Upper lobe of left lung (tissue), 4 donors: ENCODE results near the gene MRPL34.

ENCODE experiments used
- CTCF ChIP-seq, 6 experiments: fragments of 450-650 bp in 4 of 6; fragments of 200-600 bp in 2 of 6; sonication (generic) in 2 of 6; IDR thresholded peaks; one replicate each; pipeline ENCODE4 v1.5.1; 2016 to 2019; ENCODE audit warnings: antibody characterized with exemption in 6 of 6
- EP300 ChIP-seq, 4 donors: sonication (generic); formaldehyde crosslinking; IDR thresholded peaks; one replicate each; pipeline ENCODE4 v1.5.1; 2017; ENCODE audit warnings: antibody characterized with exemption in 4 of 4, control low read depth in 2 of 4
- POLR2A ChIP-seq, 4 donors: fragments of 450-650 bp; IDR thresholded peaks; one replicate each; pipeline ENCODE4 v1.5.1; 2016 to 2017; ENCODE audit warnings: antibody characterized with exemption in 4 of 4, mild to moderate bottlenecking in 2 of 4
- POLR2AphosphoS5 ChIP-seq, 2 donors: sonication (generic); formaldehyde crosslinking; IDR thresholded peaks; one replicate each; pipeline ENCODE4 v1.5.1; 2017; ENCODE audit warnings: antibody characterized with exemption in 2 of 2

DNA sequence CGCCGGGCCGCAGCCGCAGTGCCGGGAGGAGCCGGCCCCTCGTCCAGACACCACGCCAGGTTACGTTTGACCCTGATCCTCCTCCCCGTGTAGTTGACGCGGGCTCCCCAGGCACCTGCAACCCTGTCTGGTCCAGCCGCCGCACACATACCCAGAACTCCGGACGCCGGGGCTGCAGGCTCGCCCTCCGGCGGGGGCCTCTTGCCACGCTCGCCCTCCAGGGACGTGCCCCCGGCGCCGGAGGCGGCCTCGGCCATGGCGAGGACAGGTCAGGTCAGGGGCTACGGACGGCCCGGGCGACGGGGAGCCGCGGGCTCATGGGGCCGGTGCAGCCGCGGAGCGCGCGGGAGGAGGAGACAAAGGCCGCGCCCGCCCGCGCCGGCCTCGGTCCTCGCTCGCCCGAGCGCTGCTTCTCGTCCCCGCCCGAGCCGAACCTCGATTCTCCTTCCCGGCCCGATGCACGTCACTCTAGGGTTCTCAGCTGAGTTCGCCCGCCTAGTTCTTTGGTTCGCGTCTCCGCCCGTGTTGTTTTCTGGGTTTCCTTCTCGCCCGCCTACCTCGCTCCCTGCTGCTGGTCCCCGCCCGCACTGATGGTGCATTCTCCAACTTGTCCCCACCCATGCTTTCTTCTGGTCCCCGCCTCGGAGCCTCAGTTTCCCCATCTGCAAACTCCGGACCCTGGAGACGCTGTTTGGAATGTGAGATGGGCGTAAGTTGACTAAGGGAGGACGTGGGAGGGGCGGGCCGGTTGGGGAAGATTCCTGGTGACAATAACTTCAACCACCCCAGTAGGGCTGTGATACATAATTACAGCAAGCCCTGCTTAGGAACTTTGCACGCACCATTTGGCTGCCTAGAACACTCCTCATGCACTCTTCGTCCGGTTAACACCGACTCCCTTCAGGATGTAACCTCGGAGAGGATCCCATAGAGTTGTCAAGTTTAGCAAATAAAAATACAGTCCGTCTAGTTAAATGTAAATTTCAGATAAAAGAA is 29.0 kb downstream of the MRPL34 start, which contains the start of gene ANO8:
- TF ChIP-seq POLR2AphosphoS5 (IDR thresholded peaks at IDR 0.05) = peak; percentile 34 to 70
- TF ChIP-seq CTCF (IDR thresholded peaks at IDR 0.05) = peak in 4 of 6 experiments; percentile 8 to 19 (median 10)
- TF ChIP-seq POLR2A (IDR thresholded peaks at IDR 0.05) = peak in 2 of 4 donors; percentile 37 to 50
- no peak for TF ChIP-seq EP300 (IDR thresholded peaks at IDR 0.05)
